Duodenal mucosa (tissue), 2 donors: ENCODE data around the gene RFNG.

Experiments
- H3K27ac ChIP-seq: one replicate; pipeline ENCODE4 v1.7.0; 2013; ENCODE audit warnings: low read depth, low read length
- H3K27me3 ChIP-seq, 2 donors: one replicate each; pipeline ENCODE4 v1.7.0; 2013; ENCODE audit warnings: low read length in 2 of 2, control low read depth in 1 of 2; ENCODE audit not compliant: insufficient read depth in 2 of 2, control insufficient read depth in 1 of 2
- H3K36me3 ChIP-seq, 2 donors: one replicate each; pipeline ENCODE4 v1.7.0; 2013; ENCODE audit warnings: low read length in 2 of 2, control low read depth in 1 of 2; ENCODE audit not compliant: insufficient read depth in 2 of 2, control insufficient read depth in 1 of 2
- H3K4me1 ChIP-seq, 2 donors: one replicate each; pipeline ENCODE4 v1.7.0; 2013; ENCODE audit warnings: low read length in 2 of 2, control low read depth in 1 of 2; ENCODE audit not compliant: insufficient read depth in 2 of 2, control insufficient read depth in 1 of 2
- H3K4me3 ChIP-seq, 2 donors: one replicate each; pipeline ENCODE4 v1.7.0; 2013; ENCODE audit warnings: low read length in 2 of 2, low read depth in 1 of 2
- H3K9ac ChIP-seq, 2 donors: one replicate each; pipeline ENCODE4 v1.7.0; 2013; ENCODE audit warnings: low read length in 2 of 2, low read depth in 1 of 2
- H3K9me3 ChIP-seq, 2 donors: one replicate each; pipeline ENCODE4 v1.7.0; 2013; ENCODE audit warnings: low read length in 2 of 2, control low read depth in 1 of 2; ENCODE audit not compliant: control insufficient read depth in 1 of 2

RFNG gene

GRCh38 chr17:82018152-82018988 lies 33.2 kb downstream of the RFNG start:
- H3K4me3 ChIP-seq = no peak overlapping the region
- H3K27me3 ChIP-seq = no peaks in the 10 kb centered on the region
- H3K36me3 ChIP-seq = peaks cover 4 to 7% of the 10 kb centered on the region in 2 donors
- H3K9ac ChIP-seq = no peak overlapping the region
- H3K4me1 ChIP-seq = peaks cover 16 to 28% of the 10 kb centered on the region in 2 donors
- H3K9me3 ChIP-seq = no peaks in the 10 kb centered on the region
- no peak overlapping the region for H3K27ac ChIP-seq

- Histone ChIP-seq H3K4me3 (no peak overlapping the region), H3K4me1 (peaks cover 16 to 28% of the 10 kb centered on the region in 2 donors), H3K27ac (no peak overlapping the region), H3K27me3 (no peaks in the 10 kb centered on the region), H3K9me3 (no peaks in the 10 kb centered on the region), H3K36me3 (peaks cover 4 to 7% of the 10 kb centered on the region in 2 donors), H3K9ac (no peak overlapping the region)
Observed at GRCh38 chr17:82017612-82018151, 33.9 kb downstream of the RFNG start.

GRCh38 chr17:82016875-82017459 lies 34.6 kb downstream of the RFNG start:
- H3K27me3 ChIP-seq = no peaks in the 10 kb centered on the region
- H3K4me1 ChIP-seq = peaks cover 13 to 25% of the 10 kb centered on the region in 2 donors
- H3K36me3 ChIP-seq = peaks cover 4 to 7% of the 10 kb centered on the region in 2 donors
- no peak overlapping the region for H3K9ac ChIP-seq
- H3K9me3 ChIP-seq = no peaks in the 10 kb centered on the region
- H3K4me3 ChIP-seq = no peak overlapping the region
- H3K27ac ChIP-seq = no peak overlapping the region

GRCh38 chr17:82016061-82016874 lies 35.3 kb downstream of the RFNG start:
- no peak overlapping the region for H3K27ac ChIP-seq
- no peaks in the 10 kb centered on the region for H3K27me3 ChIP-seq
- peaks cover 7 to 18% of the 10 kb centered on the region in 2 donors for H3K4me1 ChIP-seq
- no peak overlapping the region for H3K4me3 ChIP-seq
- H3K36me3 ChIP-seq = peaks cover 4 to 7% of the 10 kb centered on the region in 2 donors
- H3K9ac ChIP-seq = no peak overlapping the region
- no peaks in the 10 kb centered on the region for H3K9me3 ChIP-seq

GRCh38 chr17:82015311-82015971 lies 36.2 kb downstream of the RFNG start:
- H3K36me3 ChIP-seq = peaks cover 4 to 7% of the 10 kb centered on the region in 2 donors
- H3K27me3 ChIP-seq = no peaks in the 10 kb centered on the region
- H3K9me3 ChIP-seq = no peaks in the 10 kb centered on the region
- H3K9ac ChIP-seq = no peak overlapping the region
- no peak overlapping the region for H3K4me3 ChIP-seq
- no peak overlapping the region for H3K27ac ChIP-seq
- peaks cover 6 to 10% of the 10 kb centered on the region in 2 donors for H3K4me1 ChIP-seq

GRCh38 chr17:82014971-82015310 lies 36.7 kb downstream of the RFNG start:
- Histone ChIP-seq H3K4me3 (no peak overlapping the region), H3K27ac (no peak overlapping the region), H3K9ac (no peak overlapping the region), H3K27me3 (no peaks in the 10 kb centered on the region), H3K9me3 (no peaks in the 10 kb centered on the region), H3K4me1 (peaks cover under 1 to 5% of the 10 kb centered on the region in 2 donors), H3K36me3 (peaks cover 4 to 7% of the 10 kb centered on the region in 2 donors)

GRCh38 chr17:82014432-82014831 lies 37.2 kb downstream of the RFNG start:
- Histone ChIP-seq H3K9ac (no peak overlapping the region), H3K27me3 (no peaks in the 10 kb centered on the region), H3K9me3 (no peaks in the 10 kb centered on the region), H3K27ac (no peak overlapping the region), H3K4me3 (no peak overlapping the region), H3K36me3 (peaks cover 4 to 7% of the 10 kb centered on the region in 2 donors), H3K4me1 (peaks cover 0 to 1% of the 10 kb centered on the region in 2 donors)

- H3K9ac ChIP-seq = no peak overlapping the region
- H3K27me3 ChIP-seq = no peaks in the 10 kb centered on the region
- H3K9me3 ChIP-seq = no peaks in the 10 kb centered on the region
- H3K27ac ChIP-seq = no peak overlapping the region
- H3K4me1 ChIP-seq = no peaks in the 10 kb centered on the region
- H3K36me3 ChIP-seq = peaks cover 4 to 7% of the 10 kb centered on the region in 2 donors
- H3K4me3 ChIP-seq = no peak overlapping the region
Observed at GRCh38 chr17:82013772-82014321, 37.8 kb downstream of the RFNG start.

GRCh38 chr17:82013341-82013740 lies 38.3 kb downstream of the RFNG start:
- no peaks in the 10 kb centered on the region for H3K4me1 ChIP-seq
- H3K36me3 ChIP-seq = peaks cover 0 to 2% of the 10 kb centered on the region in 2 donors
- no peaks in the 10 kb centered on the region for H3K27me3 ChIP-seq
- H3K4me3 ChIP-seq = no peak overlapping the region
- H3K9ac ChIP-seq = no peak overlapping the region
- H3K9me3 ChIP-seq = no peaks in the 10 kb centered on the region
- H3K27ac ChIP-seq = no peak overlapping the region
